Measurements from ENCODE around the gene OR8B4.

OR8B4 gene

DNA sequence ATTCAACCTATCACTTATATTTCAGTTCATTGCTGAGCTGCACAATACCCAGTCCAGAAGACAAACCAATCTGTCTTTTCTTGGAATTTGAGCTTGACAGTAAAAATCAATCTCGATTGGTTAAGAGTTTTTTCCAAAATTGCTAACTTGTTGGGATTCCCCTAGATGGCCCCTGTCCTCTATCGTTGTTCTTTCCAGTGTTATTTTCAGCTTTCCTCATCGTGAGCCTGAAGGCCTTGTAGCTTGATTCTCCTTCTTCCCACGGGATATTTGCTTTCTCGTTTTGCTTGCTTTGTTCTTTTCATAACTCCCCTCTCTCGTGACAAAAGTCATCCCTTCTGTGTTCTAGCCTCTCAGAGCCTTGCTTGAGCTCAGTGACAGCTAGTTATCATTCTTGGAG, 17.8 kb upstream of the OR8B4 start:
- no peak overlapping the region for H3K4me3 ChIP-seq (ENCODE audit: low read length)
- no peak for TF ChIP-seq CTCF (conservative IDR thresholded peaks at IDR 0.05; ENCODE audit: low read depth, low read length)
- no peak for DNase-seq (ENCODE audit: low read depth)

GRCh38 chr11:124441519-124441918, 16.8 kb upstream of the OR8B4 start:
- no peak overlapping the region for H3K4me3 ChIP-seq (ENCODE audit: low read length)
- TF ChIP-seq CTCF (conservative IDR thresholded peaks at IDR 0.05; ENCODE audit: low read depth, low read length), result no peak
- no peak for DNase-seq (ENCODE audit: low read depth)

- no peak overlapping the region for H3K4me3 ChIP-seq (ENCODE audit: low read length)
- TF ChIP-seq CTCF (conservative IDR thresholded peaks at IDR 0.05; ENCODE audit: low read depth, low read length), result no peak
- DNase-seq (ENCODE audit: low read depth), result no peak
Observed at GRCh38 chr11:124441081-124441480, 16.4 kb upstream of the OR8B4 start.

DNA sequence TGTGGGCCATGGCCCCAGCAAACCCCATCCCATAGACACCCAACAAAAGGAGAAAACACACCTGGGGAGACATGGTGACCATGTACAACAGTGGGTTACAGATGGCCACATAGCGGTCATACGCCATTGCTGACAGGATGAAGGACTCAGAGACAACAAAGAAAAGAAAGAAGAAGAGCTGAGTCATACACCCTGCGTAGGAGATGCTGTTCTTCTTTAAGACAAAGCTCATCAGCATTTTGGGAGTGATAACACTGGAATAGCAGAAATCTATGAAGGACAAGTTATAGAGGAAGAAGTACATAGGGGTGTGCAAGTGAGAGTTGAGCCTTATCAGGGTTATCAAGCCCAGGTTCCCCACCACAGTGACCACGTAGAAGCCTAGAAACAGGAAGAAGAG, 15.9 kb upstream of the OR8B4 start:
- TF ChIP-seq CTCF (conservative IDR thresholded peaks at IDR 0.05; ENCODE audit: low read depth, low read length), result no peak
- no peak for DNase-seq (ENCODE audit: low read depth)
- no peak overlapping the region for H3K4me3 ChIP-seq (ENCODE audit: low read length)

DNA sequence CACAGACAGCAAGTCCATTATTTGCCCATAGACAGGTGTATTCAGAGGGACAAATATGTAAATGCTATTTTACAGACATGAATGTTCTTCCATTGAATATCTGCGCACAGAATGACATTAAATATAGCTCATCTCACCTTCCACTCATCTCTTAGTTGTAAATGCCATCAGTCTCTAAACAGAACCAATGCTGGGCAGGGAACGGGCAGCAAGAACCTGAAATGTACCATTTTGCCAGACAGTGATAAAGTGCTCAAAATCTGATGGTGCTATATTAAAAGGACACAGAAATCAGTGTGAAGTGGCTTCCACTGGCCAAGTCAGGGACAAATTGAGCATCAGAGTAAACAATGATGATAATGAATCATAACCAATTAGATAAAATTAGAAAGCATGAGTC, 10.0 kb upstream of the OR8B4 start:
- no peak for DNase-seq (ENCODE audit: low read depth)
- H3K4me3 ChIP-seq (ENCODE audit: low read length), result no peak overlapping the region
- TF ChIP-seq CTCF (conservative IDR thresholded peaks at IDR 0.05; ENCODE audit: low read depth, low read length), result no peak

GRCh38 chr11:124429599-124429998, 4.9 kb upstream of the OR8B4 start:
- DNase-seq (ENCODE audit: low read depth), result no peak
- no peak overlapping the region for H3K4me3 ChIP-seq (ENCODE audit: low read length)
- no peak for TF ChIP-seq CTCF (conservative IDR thresholded peaks at IDR 0.05; ENCODE audit: low read depth, low read length)

DNA sequence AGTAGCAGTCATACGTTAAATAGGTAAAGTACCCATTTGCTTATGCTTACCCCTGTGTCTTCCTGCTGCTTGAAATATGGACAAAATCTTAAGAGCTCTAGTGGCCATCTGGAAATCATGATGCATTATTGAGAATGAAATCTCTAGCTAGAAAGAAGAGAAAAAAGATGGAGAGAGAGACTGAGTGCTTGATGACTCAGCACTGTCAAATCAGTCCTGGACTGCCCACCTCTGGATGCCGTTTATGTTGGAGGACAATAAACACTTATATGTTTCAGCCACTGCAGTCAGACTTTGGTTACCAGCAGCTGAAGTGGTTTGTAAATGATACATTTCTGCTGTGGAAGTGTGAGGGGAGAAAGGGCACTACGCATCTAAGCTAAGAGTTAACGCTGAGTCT, 3.6 kb downstream of the OR8B4 start:
- no peak for TF ChIP-seq CTCF (conservative IDR thresholded peaks at IDR 0.05; ENCODE audit: low read depth, low read length)
- no peak overlapping the region for H3K4me3 ChIP-seq (ENCODE audit: low read length)
- no peak for DNase-seq (ENCODE audit: low read depth)
